HepG2 (cell line): ENCODE data around the gene RPS15A. TPM values are rescaled to one million over a fixed set of nuclear protein-coding genes. Genes with fewer than 3 reads are reported as not detected.

ENCODE experiments used
- CREB1 ChIP-seq, 2 experiments: fragments of 450-650 bp in 1 of 2; IDR thresholded peaks; 2 replicates each; pipeline ENCODE4 v1.6.1; 2016 to 2017; ENCODE audit warnings: control low read depth in 1 of 2, mild to moderate bottlenecking in 1 of 2, missing compliant biosample characterization in 1 of 2, missing genetic modification characterization in 1 of 2
- HCFC1 ChIP-seq: fragments of 150-350 bp; IDR thresholded peaks from 2 replicates; pipeline ENCODE4 v1.6.1; 2014; ENCODE audit warnings: low read depth, low read length
- HMGXB4 ChIP-seq, 2 experiments: sonication (generic) in 1 of 2; formaldehyde crosslinking in 1 of 2; IDR thresholded peaks; 2 replicates each; pipeline versions ENCODE4 v1.4.0 to v1.6.1; 2018 to 2020; ENCODE audit warnings: missing genetic modification reagents in 2 of 2, borderline replicate concordance in 1 of 2, low read depth in 1 of 2, mild to moderate bottlenecking in 1 of 2, missing biosample characterization in 1 of 2
- HNRNPH1 ChIP-seq: fragments of 200-400 bp; formaldehyde crosslinking; optimal IDR thresholded peaks from 2 replicates; pipeline ENCODE3; 2017; ENCODE audit warnings: mild to moderate bottlenecking, low read depth, low read length
- IRX3 ChIP-seq: sonication (generic); formaldehyde crosslinking; IDR thresholded peaks from 2 replicates; pipeline ENCODE4 v1.8.1; 2023; ENCODE audit warnings: mild to moderate bottlenecking, low read depth, missing genetic modification reagents, borderline replicate concordance
- KAT2B ChIP-seq: fragments of 150-350 bp; IDR thresholded peaks from 2 replicates; pipeline ENCODE4 v1.6.1; 2014; ENCODE audit warnings: low read depth, low read length, borderline replicate concordance
- KAT8 ChIP-seq: IDR thresholded peaks from 2 replicates; pipeline ENCODE4 v1.6.1; 2016; ENCODE audit warnings: missing genetic modification reagents, missing compliant biosample characterization
- MED1 ChIP-seq: sonication (generic); formaldehyde crosslinking; IDR thresholded peaks from 2 replicates; pipeline ENCODE4 v1.4.0; 2020; ENCODE audit warnings: missing genetic modification reagents
- PHB2 ChIP-seq: fragments of 450-650 bp; IDR thresholded peaks from 2 replicates; pipeline ENCODE4 v1.6.1; 2018; ENCODE audit not compliant: partially characterized antibody
- RELA ChIP-seq: sonication (generic); formaldehyde crosslinking; IDR thresholded peaks from 2 replicates; pipeline ENCODE4 v1.4.0; 2020; ENCODE audit warnings: missing genetic modification reagents
- TAF15 ChIP-seq: fragments of 200-400 bp; formaldehyde crosslinking; IDR thresholded peaks from one replicate; pipeline ENCODE4 v1.6.1; 2018; ENCODE audit warnings: mild to moderate bottlenecking, low read depth, low read length; ENCODE audit not compliant: poor library complexity, severe bottlenecking
- TCF7 ChIP-seq: sonication (generic); IDR thresholded peaks from 2 replicates; pipeline ENCODE4 v1.6.1; 2016; ENCODE audit warnings: antibody characterized with exemption, low read depth
- TEF ChIP-seq: sonication (generic); formaldehyde crosslinking; IDR thresholded peaks from 2 replicates; pipeline ENCODE4 v1.5.0; 2020; ENCODE audit warnings: missing genetic modification reagents
- TFDP2 ChIP-seq: sonication (generic); formaldehyde crosslinking; IDR thresholded peaks from 2 replicates; pipeline ENCODE4 v1.4.0; 2020; ENCODE audit warnings: missing genetic modification reagents
- TOPORS ChIP-seq: sonication (generic); formaldehyde crosslinking; IDR thresholded peaks from 2 replicates; pipeline ENCODE4 v1.8.0; 2023; ENCODE audit warnings: mild to moderate bottlenecking, missing genetic modification reagents
- YEATS2 ChIP-seq: sonication (generic); formaldehyde crosslinking; IDR thresholded peaks from 2 replicates; pipeline ENCODE4 v1.4.0; 2020; ENCODE audit warnings: missing genetic modification reagents, borderline replicate concordance
- YY1 ChIP-seq: IDR thresholded peaks from 2 replicates; pipeline ENCODE4 v1.6.1; 2011; ENCODE audit warnings: low read length, low read depth, moderate library complexity, mild to moderate bottlenecking; ENCODE audit not compliant: insufficient read depth, insufficient replicate concordance
- ZNF451 ChIP-seq: sonication (generic); formaldehyde crosslinking; IDR thresholded peaks from 2 replicates; pipeline ENCODE4 v1.5.0; 2020; ENCODE audit warnings: mild to moderate bottlenecking, missing genetic modification reagents
- ZNF629 ChIP-seq: sonication (generic); formaldehyde crosslinking; conservative IDR thresholded peaks from 2 replicates; pipeline ENCODE4 v1.5.0; 2020; ENCODE audit warnings: missing genetic modification reagents
- ZNF740 ChIP-seq: sonication (generic); formaldehyde crosslinking; IDR thresholded peaks from 2 replicates; pipeline ENCODE4 v1.4.0; 2020; ENCODE audit warnings: missing genetic modification reagents
- ZNF879 ChIP-seq: sonication (generic); formaldehyde crosslinking; IDR thresholded peaks from 2 replicates; pipeline ENCODE4 v1.8.1; 2023; ENCODE audit warnings: missing genetic modification reagents
- polyA plus RNA-seq, 8 experiments: library from polyadenylated mRNA; depleted of rRNA in 3 of 8; stranded (reverse) in 7 of 8; unstranded in 1 of 8; fragments of >200 nt; fragmentation: Illumina TruSeq in 4 of 8; extraction: Trizol in 4 of 8; gene quantifications; 2 replicates each; pipeline versions ENCODE4 v1.2.1 to v1.2.3, GENCODE V29; 2011 to 2016; ENCODE audit warnings: low read depth in 4 of 8, missing spikeins in 1 of 8, mixed read lengths in 1 of 8; ENCODE audit not compliant: insufficient read depth in 1 of 8
- total RNA-seq, 5 experiments: library from RNA; depleted of rRNA; stranded (reverse); fragments of >200 nt; fragmentation: Illumina TruSeq; extraction: Trizol; gene quantifications; 2 replicates each; pipeline ENCODE4 v1.2.3, GENCODE V29; 2016; ENCODE audit warnings: low read depth in 1 of 5
- TF ChIP-seq, protein P1 (sequence below): sonication (generic); formaldehyde crosslinking; IDR thresholded peaks from 2 replicates; pipeline ENCODE4 v1.4.0; 2020; ENCODE audit warnings: missing genetic modification reagents, mild to moderate bottlenecking, borderline replicate concordance

Gene RPS15A
- total and polyA plus RNA-seq, 2 of the 13 experiments (the other 11 are each of a cell fraction or from before 2014, with no cell fraction given), result 5,489 to 9,457 TPM

- TF ChIP-seq TFDP2 (CRISPR knock-in tag) (peak; percentile 94), ZNF629 (CRISPR knock-in tag) (peak; percentile 38), CREB1 (IDR thresholded peaks at IDR 0.05) (peak; percentile 52; the same call in 1 of the 2 replicates), CREB1 (CRISPR knock-in tag; IDR thresholded peaks at IDR 0.05) (peak; percentile 77), ZNF879 (CRISPR knock-in tag) (peak; percentile 89), TOPORS (CRISPR knock-in tag) (peak; percentile 98), HCFC1 (peak; percentile 73), TCF7 (0 out of 2 replicates have a peak, but pooled peaks have one; percentile 9), RELA (CRISPR knock-in tag) (peak; percentile 96; the same call in 1 of the 2 replicates), YY1 (peak; percentile 99), YEATS2 (CRISPR knock-in tag) (peak; percentile 100), KAT2B (0 out of 2 replicates have a peak, but pooled peaks have one; percentile 48), KAT8 (peak; percentile 97), HMGXB4 (CRISPR knock-in tag; IDR thresholded peaks at IDR 0.05; ENCODE audit: borderline replicate concordance in 1 of 2, low read depth in 1 of 2) (peak; percentile 99 to 100), TEF (CRISPR knock-in tag) (peak; percentile 77), ZNF451 (CRISPR knock-in tag) (peak; percentile 95; the same call in 1 of the 2 replicates), MED1 (CRISPR knock-in tag) (peak; percentile 90), IRX3 (CRISPR knock-in tag) (peak; percentile 97), HNRNPH1 (no peak), TAF15 (peak; percentile 7), ZNF740 (CRISPR knock-in tag) (peak; percentile 80), PHB2 (no peak)
- TF ChIP-seq, protein P1, sequence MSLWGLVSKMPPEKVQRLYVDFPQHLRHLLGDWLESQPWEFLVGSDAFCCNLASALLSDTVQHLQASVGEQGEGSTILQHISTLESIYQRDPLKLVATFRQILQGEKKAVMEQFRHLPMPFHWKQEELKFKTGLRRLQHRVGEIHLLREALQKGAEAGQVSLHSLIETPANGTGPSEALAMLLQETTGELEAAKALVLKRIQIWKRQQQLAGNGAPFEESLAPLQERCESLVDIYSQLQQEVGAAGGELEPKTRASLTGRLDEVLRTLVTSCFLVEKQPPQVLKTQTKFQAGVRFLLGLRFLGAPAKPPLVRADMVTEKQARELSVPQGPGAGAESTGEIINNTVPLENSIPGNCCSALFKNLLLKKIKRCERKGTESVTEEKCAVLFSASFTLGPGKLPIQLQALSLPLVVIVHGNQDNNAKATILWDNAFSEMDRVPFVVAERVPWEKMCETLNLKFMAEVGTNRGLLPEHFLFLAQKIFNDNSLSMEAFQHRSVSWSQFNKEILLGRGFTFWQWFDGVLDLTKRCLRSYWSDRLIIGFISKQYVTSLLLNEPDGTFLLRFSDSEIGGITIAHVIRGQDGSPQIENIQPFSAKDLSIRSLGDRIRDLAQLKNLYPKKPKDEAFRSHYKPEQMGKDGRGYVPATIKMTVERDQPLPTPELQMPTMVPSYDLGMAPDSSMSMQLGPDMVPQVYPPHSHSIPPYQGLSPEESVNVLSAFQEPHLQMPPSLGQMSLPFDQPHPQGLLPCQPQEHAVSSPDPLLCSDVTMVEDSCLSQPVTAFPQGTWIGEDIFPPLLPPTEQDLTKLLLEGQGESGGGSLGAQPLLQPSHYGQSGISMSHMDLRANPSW (CRISPR knock-in tag), result peak; percentile 98
Observed at GRCh38 chr16:18789850-18790706, at the start of gene RPS15A (continued).
